Vagina (tissue), 2 donors: ENCODE measurements around the gene C2orf76. TPM values are rescaled to one million over a fixed set of nuclear protein-coding genes. Genes with fewer than 3 reads are reported as not detected.

Experiments
- DNase-seq, 2 donors: peaks; one replicate each; pipeline ENCODE4 v3.0.0-alpha.2; 2017; ENCODE audit errors: extremely low spot score in 2 of 2
- H3K27ac ChIP-seq: fragments of 200-600 bp; sonication (generic); one replicate; pipeline ENCODE4 v1.5.1; 2019
- H3K27me3 ChIP-seq: fragments of 200-600 bp; sonication (generic); one replicate; pipeline ENCODE4 v1.5.1; 2019
- H3K36me3 ChIP-seq, 2 donors: fragments of 200-600 bp; sonication (generic); one replicate each; pipeline ENCODE4 v1.5.1; 2017 to 2019
- H3K4me1 ChIP-seq: fragments of 200-600 bp; sonication (generic); one replicate; pipeline ENCODE4 v1.5.1; 2019
- H3K4me3 ChIP-seq, 2 donors: fragments of 200-600 bp; sonication (generic); 1 replicate in 1 of 2; 2 replicates in 1 of 2; pipeline ENCODE4 v1.5.1; 2016 to 2019
- H3K9me3 ChIP-seq: fragments of 200-600 bp; sonication (generic); one replicate; pipeline ENCODE4 v1.5.1; 2019
- POLR2A ChIP-seq, 2 donors: fragments of 450-650 bp; IDR thresholded peaks; one replicate each; pipeline ENCODE4 v1.6.1; 2017; ENCODE audit warnings: antibody characterized with exemption in 2 of 2, mild to moderate bottlenecking in 2 of 2, moderate library complexity in 2 of 2
- POLR2AphosphoS5 ChIP-seq, 2 donors: sonication (generic); formaldehyde crosslinking; IDR thresholded peaks; one replicate each; pipeline ENCODE4 v1.9.0; 2017; ENCODE audit warnings: antibody characterized with exemption in 2 of 2, mild to moderate bottlenecking in 2 of 2, low read depth in 1 of 2; ENCODE audit not compliant: insufficient read depth in 1 of 2
- intact Hi-C: fragments of 100-400 bp; cut with DNase I; formaldehyde crosslinking; loops from one replicate; pipeline ENCODE4 v1.15.1; 2023
- total RNA-seq: library from RNA; depleted of rRNA; stranded (reverse); fragments of >200 nt; gene quantifications from one replicate; pipeline ENCODE4 v1.2.3, GENCODE V29; 2016
- TF ChIP-seq, protein P1 (sequence below), 3 experiments: fragments of 450-650 bp in 2 of 3; fragments of 200-600 bp in 1 of 3; sonication (generic) in 1 of 3; IDR thresholded peaks; one replicate each; pipeline ENCODE4 v1.5.1; 2017 to 2019; ENCODE audit warnings: antibody characterized with exemption in 3 of 3, mild to moderate bottlenecking in 2 of 3, moderate library complexity in 2 of 3

C2orf76 gene
- total RNA-seq, 1 donor from 2014 or later = 3.7 TPM

GRCh38 chr2:119265693-119266066 is 101.0 kb downstream of the C2orf76 start:
- Histone ChIP-seq H3K4me1 (no peaks in the 10 kb centered on the region), H3K4me3 (no peak overlapping the region), H3K27me3 (no peaks in the 10 kb centered on the region), H3K27ac (no peak overlapping the region), H3K36me3 (no peaks in the 10 kb centered on the region), H3K9me3 (no peaks in the 10 kb centered on the region)
- intact Hi-C loops = loop anchor here (10.0 kb wide), 1 partner anchor 151 kb away; no protein-coding TSS in a partner anchor
- DNase-seq = peak; percentile 62 to 70
- TF ChIP-seq, protein P1, sequence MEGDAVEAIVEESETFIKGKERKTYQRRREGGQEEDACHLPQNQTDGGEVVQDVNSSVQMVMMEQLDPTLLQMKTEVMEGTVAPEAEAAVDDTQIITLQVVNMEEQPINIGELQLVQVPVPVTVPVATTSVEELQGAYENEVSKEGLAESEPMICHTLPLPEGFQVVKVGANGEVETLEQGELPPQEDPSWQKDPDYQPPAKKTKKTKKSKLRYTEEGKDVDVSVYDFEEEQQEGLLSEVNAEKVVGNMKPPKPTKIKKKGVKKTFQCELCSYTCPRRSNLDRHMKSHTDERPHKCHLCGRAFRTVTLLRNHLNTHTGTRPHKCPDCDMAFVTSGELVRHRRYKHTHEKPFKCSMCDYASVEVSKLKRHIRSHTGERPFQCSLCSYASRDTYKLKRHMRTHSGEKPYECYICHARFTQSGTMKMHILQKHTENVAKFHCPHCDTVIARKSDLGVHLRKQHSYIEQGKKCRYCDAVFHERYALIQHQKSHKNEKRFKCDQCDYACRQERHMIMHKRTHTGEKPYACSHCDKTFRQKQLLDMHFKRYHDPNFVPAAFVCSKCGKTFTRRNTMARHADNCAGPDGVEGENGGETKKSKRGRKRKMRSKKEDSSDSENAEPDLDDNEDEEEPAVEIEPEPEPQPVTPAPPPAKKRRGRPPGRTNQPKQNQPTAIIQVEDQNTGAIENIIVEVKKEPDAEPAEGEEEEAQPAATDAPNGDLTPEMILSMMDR (IDR thresholded peaks at IDR 0.05) = no peak
- no peak for TF ChIP-seq POLR2AphosphoS5 (IDR thresholded peaks at IDR 0.05; ENCODE audit: insufficient read depth in 1 of 2, low read depth in 1 of 2)

- Histone ChIP-seq H3K4me3 (no peak overlapping the region), H3K4me1 (no peaks in the 10 kb centered on the region), H3K36me3 (no peaks in the 10 kb centered on the region), H3K27me3 (no peaks in the 10 kb centered on the region), H3K9me3 (no peaks in the 10 kb centered on the region), H3K27ac (no peak overlapping the region)
- TF ChIP-seq, protein P1 (IDR thresholded peaks at IDR 0.05) = peak; percentile 7 to 40 (median 34)
- TF ChIP-seq POLR2AphosphoS5 (IDR thresholded peaks at IDR 0.05; ENCODE audit: insufficient read depth in 1 of 2, low read depth in 1 of 2) = no peak
- peak; percentile 79 to 88 for DNase-seq
- intact Hi-C loops = loop anchor here (10.0 kb wide), 1 partner anchor 150 kb away; no protein-coding TSS in a partner anchor
Measured at GRCh38 chr2:119264781-119265692, 101.6 kb downstream of the C2orf76 start.

- TF ChIP-seq, protein P1 (IDR thresholded peaks at IDR 0.05) = no peak
- TF ChIP-seq POLR2AphosphoS5 (IDR thresholded peaks at IDR 0.05; ENCODE audit: insufficient read depth in 1 of 2, low read depth in 1 of 2) = no peak
- TF ChIP-seq POLR2A (IDR thresholded peaks at IDR 0.05) = no peak
- peak in 1 of 2 donors; percentile 31 for DNase-seq
- H3K9me3 ChIP-seq = no peaks in the 10 kb centered on the region
- H3K4me1 ChIP-seq = no peaks in the 10 kb centered on the region
- H3K27me3 ChIP-seq = no peaks in the 10 kb centered on the region
- no peak overlapping the region for H3K4me3 ChIP-seq
- H3K27ac ChIP-seq = no peak overlapping the region
- intact Hi-C loops = loop anchor here (10.0 kb wide), 1 partner anchor 149 kb away; no protein-coding TSS in a partner anchor
- no peaks in the 10 kb centered on the region for H3K36me3 ChIP-seq
Measured at GRCh38 chr2:119263656-119264055, 103.0 kb downstream of the C2orf76 start.

GRCh38 chr2:119263025-119263424 is 103.6 kb downstream of the C2orf76 start:
- DNase-seq = peak; percentile 64 to 65
- H3K4me3 ChIP-seq = no peak overlapping the region
- no peaks in the 10 kb centered on the region for H3K9me3 ChIP-seq

More at GRCh38 chr2:119263025-119263424, 103.6 kb downstream of the C2orf76 start:
- TF ChIP-seq, protein P1 (IDR thresholded peaks at IDR 0.05) = no peak
- TF ChIP-seq POLR2AphosphoS5 (IDR thresholded peaks at IDR 0.05; ENCODE audit: insufficient read depth in 1 of 2, low read depth in 1 of 2) (no peak), POLR2A (IDR thresholded peaks at IDR 0.05) (no peak)
- intact Hi-C loops = loop anchor here (10.0 kb wide), 1 partner anchor 148 kb away; no protein-coding TSS in a partner anchor
- Histone ChIP-seq H3K36me3 (no peaks in the 10 kb centered on the region), H3K27me3 (no peaks in the 10 kb centered on the region), H3K27ac (no peak overlapping the region), H3K4me1 (no peaks in the 10 kb centered on the region)
